RWPE1 (cell line): ENCODE data around the gene ZMYND8.

Source experiments
- CTCF ChIA-PET: fragments of 350-600 bp; sonication (Branson Sonifier 250); formaldehyde crosslinking; extraction: SDS; loops from one replicate; lab custom pipeline; 2021; lab: Yijun Ruan, JAX
- POLR2A ChIA-PET: fragments of 400-600 bp; formaldehyde crosslinking; extraction: SDS; loops from one replicate; lab custom pipeline; 2020; ENCODE audit warnings: antibody characterized with exemption; ENCODE audit not compliant: low non-redundant PET; lab: Yijun Ruan, JAX
- DNase-seq: peaks from one replicate; pipeline ENCODE4 v3.0.0; 2012; ENCODE audit warnings: low spot score
- H3K27ac ChIP-seq: fragments of 450-650 bp; 2 replicates; pipeline ENCODE4 v1.5.1; 2017
- CTCF ChIP-seq: fragments of 450-650 bp; conservative IDR thresholded peaks from 2 replicates; pipeline ENCODE4 v1.5.1; 2017; ENCODE audit warnings: low read depth, mild to moderate bottlenecking

The ZMYND8 gene

GRCh38 chr20:47287609-47288144, 68.8 kb downstream of the ZMYND8 start:
- CTCF ChIA-PET, result interaction anchor here (1.4 to 1.7 kb wide), 2 partner anchors 15 to 96 kb away, joined by 3 read pairs; no protein-coding TSS in a partner anchor
- no peak overlapping the region for H3K27ac ChIP-seq
- no peak for DNase-seq
- POLR2A ChIA-PET, result no interaction called here
- no peak for TF ChIP-seq CTCF

- no peak for DNase-seq
- no peak for TF ChIP-seq CTCF
- no peak overlapping the region for H3K27ac ChIP-seq
- POLR2A ChIA-PET, result interaction anchor here (0.7 kb wide), 1 partner anchor 72 kb away, joined by 3 read pairs; no protein-coding TSS in a partner anchor
- CTCF ChIA-PET, result interaction anchor here (1.3 to 1.7 kb wide), 2 partner anchors 14 to 98 kb away, joined by 3 to 5 read pairs; no protein-coding TSS in a partner anchor
Measured at GRCh38 chr20:47286681-47287080, 69.8 kb downstream of the ZMYND8 start.

- DNase-seq, result no peak
- ChIA-PET POLR2A (no interaction called here), CTCF (interaction anchor here (0.5 to 5.3 kb wide), 2 partner anchors 99 kb away, joined by 7 to 32 read pairs; no protein-coding TSS in a partner anchor)
- TF ChIP-seq CTCF, result no peak
- H3K27ac ChIP-seq, result no peak overlapping the region
Measured at GRCh38 chr20:47285189-47285588, 71.3 kb downstream of the ZMYND8 start.

- DNase-seq, result no peak
- peak overlapping the region; percentile 41 for H3K27ac ChIP-seq
- POLR2A ChIA-PET, result interaction anchor here (0.5 kb wide), 1 partner anchor 24 kb away, joined by 3 read pairs; no protein-coding TSS in a partner anchor
Measured at GRCh38 chr20:47284373-47284772, 72.1 kb downstream of the ZMYND8 start.

GRCh38 chr20:47283411-47283810, 73.1 kb downstream of the ZMYND8 start:
- no peak for TF ChIP-seq CTCF
- peak overlapping the region; percentile 41 for H3K27ac ChIP-seq
- CTCF ChIA-PET, result interaction anchor here (1.0 to 5.3 kb wide), 3 partner anchors 11 to 101 kb away, joined by 4 to 32 read pairs (median 11); no protein-coding TSS in a partner anchor
- no peak for DNase-seq
- POLR2A ChIA-PET, result no interaction called here

More at GRCh38 chr20:47284373-47284772, 72.1 kb downstream of the ZMYND8 start:
- TF ChIP-seq CTCF, result no peak
- CTCF ChIA-PET, result interaction anchor here (0.5 to 5.3 kb wide), 2 partner anchors 100 to 359 kb away, joined by 3 to 32 read pairs; no protein-coding TSS in a partner anchor

GRCh38 chr20:47282864-47283263, 73.6 kb downstream of the ZMYND8 start:
- ChIA-PET CTCF (interaction anchor here (0.6 to 5.3 kb wide), 4 partner anchors 10 to 125 kb away, joined by 4 to 32 read pairs (median 9); no protein-coding TSS in a partner anchor), POLR2A (no interaction called here)
- H3K27ac ChIP-seq, result no peak overlapping the region
- DNase-seq, result no peak
- no peak for TF ChIP-seq CTCF
